MCF 10A (cell line): Measurements from ENCODE around the gene PHLPP1. TPM values are rescaled to one million over a fixed set of nuclear protein-coding genes. Genes with fewer than 3 reads are reported as not detected.

Source experiments
- BruUV-seq: library from RNA; stranded (reverse); fragments of 400-500 nt; replicated peaks from 2 replicates; lab custom pipeline; 2021; lab: Mats Ljungman, UMichigan
- CTCF ChIA-PET: fragments of 300-600 bp; sonication (Branson Sonifier 250); formaldehyde crosslinking; extraction: SDS; loops from one replicate; lab custom pipeline; 2021; ENCODE audit warnings: antibody characterized with exemption, inconsistent platforms; lab: Yijun Ruan, JAX
- POLR2A ChIA-PET: fragments of 300-600, 350-650 bp; sonication (Branson Sonifier 250); formaldehyde crosslinking; extraction: SDS; loops from one replicate; lab custom pipeline; 2020; ENCODE audit warnings: antibody characterized with exemption, inconsistent platforms; lab: Yijun Ruan, JAX
- DNase-seq: peaks from one replicate; pipeline ENCODE4 v3.0.0-alpha.2; 2018; ENCODE audit not compliant: unreplicated experiment
- H3K27ac Mint-ChIP-seq: one replicate; pipeline ENCODE4 v1.8.0; 2022; ENCODE audit warnings: mild to moderate bottlenecking, low read depth, mixed read lengths; ENCODE audit not compliant: unreplicated experiment
- H3K27me3 Mint-ChIP-seq: one replicate; pipeline ENCODE4 v1.8.0; 2022; ENCODE audit warnings: mixed read lengths; ENCODE audit not compliant: insufficient read depth, unreplicated experiment
- H3K36me3 Mint-ChIP-seq: one replicate; pipeline ENCODE4 v1.8.0; 2022; ENCODE audit warnings: mild to moderate bottlenecking, moderate library complexity, mixed read lengths; ENCODE audit not compliant: insufficient read depth, unreplicated experiment
- H3K4me1 Mint-ChIP-seq: one replicate; pipeline ENCODE4 v1.8.0; 2022; ENCODE audit warnings: mixed read lengths; ENCODE audit not compliant: insufficient read depth, unreplicated experiment
- H3K4me3 Mint-ChIP-seq: one replicate; pipeline ENCODE4 v1.8.0; 2022; ENCODE audit warnings: mild to moderate bottlenecking, moderate library complexity, mixed read lengths; ENCODE audit not compliant: unreplicated experiment
- H3K9me3 Mint-ChIP-seq: one replicate; pipeline ENCODE4 v1.8.0; 2022; ENCODE audit warnings: mixed read lengths; ENCODE audit not compliant: unreplicated experiment
- CTCF ChIP-seq: fragments of 200-600 bp; IDR thresholded peaks from one replicate; pipeline ENCODE4 v1.8.0; 2022; ENCODE audit warnings: antibody characterized with exemption, mild to moderate bottlenecking; ENCODE audit not compliant: unreplicated experiment
- intact Hi-C: fragments of 100-400 bp; cut with micrococcal nuclease; formaldehyde crosslinking; loops from 2 replicates; pipeline ENCODE4 v1.14.1; 2022
- total RNA-seq: library from RNA; stranded (reverse); gene quantifications from 2 replicates; pipeline ENCODE4 v1.2.3, GENCODE V29; 2022

PHLPP1 gene
- total RNA-seq, 1 experiment from 2014 or later: 13.1 TPM

- Mint-ChIP-seq H3K36me3 (peaks cover 5% of the 10 kb centered on the region), H3K4me3 (no peak overlapping the region), H3K27ac (no peak overlapping the region), H3K4me1 (no peaks in the 10 kb centered on the region), H3K9me3 (no peaks in the 10 kb centered on the region), H3K27me3 (no peaks in the 10 kb centered on the region)
- POLR2A ChIA-PET: interaction anchor here (1.7 kb wide), 1 partner anchor 14 kb away, joined by 5 read pairs; no protein-coding TSS in a partner anchor
- DNase-seq: no peak
- no TSS peak for BruUV-seq
- TF ChIP-seq CTCF: no peak
- intact Hi-C loops: no loop called here
- CTCF ChIA-PET: no interaction called here
Measured at GRCh38 chr18:62928326-62928725, 213.0 kb downstream of the PHLPP1 start.

GRCh38 chr18:62933261-62933887, 218.0 kb downstream of the PHLPP1 start:
- TF ChIP-seq CTCF: no peak
- Mint-ChIP-seq H3K4me3 (no peak overlapping the region), H3K9me3 (peaks cover 7% of the 10 kb centered on the region), H3K36me3 (peaks cover 5% of the 10 kb centered on the region), H3K27me3 (no peaks in the 10 kb centered on the region), H3K4me1 (peaks cover 15% of the 10 kb centered on the region), H3K27ac (no peak overlapping the region)
- intact Hi-C loops: loop anchor here (10.0 kb wide), 1 partner anchor 129 kb away; no protein-coding TSS in a partner anchor
- ChIA-PET CTCF (interaction anchor here (1.2 kb wide), 1 partner anchor 218 kb away, joined by 4 read pairs; the partner anchor contains the start of gene PHLPP1), POLR2A (no interaction called here)
- DNase-seq: no peak
- no TSS peak for BruUV-seq

- peaks cover 15% of the 10 kb centered on the region for H3K4me1 Mint-ChIP-seq
- intact Hi-C loops: loop anchor here (10.0 kb wide), 1 partner anchor 131 kb away; no protein-coding TSS in a partner anchor
- CTCF ChIA-PET: no interaction called here
Measured at GRCh38 chr18:62935994-62936393, 220.7 kb downstream of the PHLPP1 start.

More at GRCh38 chr18:62935994-62936393, 220.7 kb downstream of the PHLPP1 start:
- no peak for DNase-seq
- no peak for TF ChIP-seq CTCF
- no peaks in the 10 kb centered on the region for H3K27me3 Mint-ChIP-seq
- H3K36me3 Mint-ChIP-seq: peaks cover 10% of the 10 kb centered on the region
- BruUV-seq: no TSS peak
- no peak overlapping the region for H3K4me3 Mint-ChIP-seq
- POLR2A ChIA-PET: no interaction called here
- H3K27ac Mint-ChIP-seq: no peak overlapping the region
- H3K9me3 Mint-ChIP-seq: peaks cover 7% of the 10 kb centered on the region
